NCI-H526 treated with DMSO at 0.1 percent for 48 hours (cell line): ENCODE results near the gene OR1F1.

Experiments used
- DNase-seq: peaks from one replicate; lab custom pipeline; 2025; lab: John Stamatoyannopoulos, UW

The OR1F1 gene

GRCh38 chr16:3249020-3249419, 61.0 kb downstream of the OR1F1 start:
- DNase-seq: no peak

- DNase-seq: no peak
These were observed 61.4 kb downstream of the OR1F1 start for GRCh38 chr16:3249451-3249850.

GRCh38 chr16:3252967-3253366, 65.0 kb downstream of the OR1F1 start:
- no peak for DNase-seq

GRCh38 chr16:3254309-3254708, 66.3 kb downstream of the OR1F1 start:
- no peak for DNase-seq
